Astrocyte (in vitro differentiated cells and primary cell): ENCODE measurements around the gene C14orf93. TPM values are rescaled to one million over a fixed set of nuclear protein-coding genes. Genes with fewer than 3 reads are reported as not detected.

ENCODE experiments used
- DNase-seq: peaks from one replicate; pipeline ENCODE4 v3.0.0-alpha.2; 2010; ENCODE audit warnings: low read depth
- FAIRE-seq: peaks from 2 replicates; lab custom pipeline; 2011; peaks lifted over from hg19 to GRCh38; lab: Jason Lieb, UNC
- H2AFZ ChIP-seq: 2 replicates; pipeline ENCODE4 v1.6.0; 2012; ENCODE audit warnings: low read depth, low read length, inconsistent platforms
- H3K27ac ChIP-seq: 2 replicates; pipeline ENCODE4 v1.5.1; 2011; ENCODE audit warnings: low read depth, low read length, inconsistent platforms
- H3K27me3 ChIP-seq: 2 replicates; pipeline ENCODE4 v1.6.0; 2011; ENCODE audit warnings: low read length, inconsistent platforms; ENCODE audit not compliant: insufficient read depth
- H3K36me3 ChIP-seq: 2 replicates; pipeline ENCODE4 v1.5.1; 2011; ENCODE audit warnings: low read length, inconsistent platforms; ENCODE audit not compliant: insufficient read depth
- H3K4me1 ChIP-seq: 2 replicates; pipeline ENCODE4 v1.5.1; 2011; ENCODE audit warnings: low read length, inconsistent platforms; ENCODE audit not compliant: insufficient read depth
- H3K4me2 ChIP-seq: 2 replicates; pipeline ENCODE4 v1.6.0; 2012; ENCODE audit warnings: low read length, inconsistent platforms
- H3K4me3 ChIP-seq: 2 replicates; pipeline ENCODE4 v1.5.1; 2011; ENCODE audit warnings: low read depth, mild to moderate bottlenecking, low read length, inconsistent platforms; ENCODE audit not compliant: insufficient read depth
- H3K79me2 ChIP-seq: 2 replicates; pipeline ENCODE4 v1.6.0; 2012; ENCODE audit warnings: mild to moderate bottlenecking, low read length, inconsistent platforms; ENCODE audit not compliant: insufficient read depth
- H3K9ac ChIP-seq: 2 replicates; pipeline ENCODE4 v1.6.0; 2012; ENCODE audit warnings: mild to moderate bottlenecking, low read length, inconsistent platforms
- H3K9me3 ChIP-seq: 2 replicates; pipeline ENCODE4 v1.5.1; 2012; ENCODE audit warnings: low read depth, mild to moderate bottlenecking, low read length, inconsistent platforms; ENCODE audit not compliant: insufficient read depth
- H4K20me1 ChIP-seq: 2 replicates; pipeline ENCODE4 v1.6.0; 2012; ENCODE audit warnings: low read length, inconsistent platforms; ENCODE audit not compliant: insufficient read depth
- H3K27ac Mint-ChIP-seq: one replicate; pipeline ENCODE4 v1.8.0; 2021; ENCODE audit warnings: mild to moderate bottlenecking, mixed read lengths; ENCODE audit not compliant: unreplicated experiment
- H3K27me3 Mint-ChIP-seq: one replicate; pipeline ENCODE4 v1.8.0; 2021; ENCODE audit warnings: low read depth, mixed read lengths; ENCODE audit not compliant: unreplicated experiment
- H3K36me3 Mint-ChIP-seq: one replicate; pipeline ENCODE4 v1.8.0; 2021; ENCODE audit warnings: low read depth, mixed read lengths; ENCODE audit not compliant: unreplicated experiment
- H3K4me1 Mint-ChIP-seq: one replicate; pipeline ENCODE4 v1.8.0; 2021; ENCODE audit warnings: low read depth, mixed read lengths; ENCODE audit not compliant: unreplicated experiment
- H3K4me3 Mint-ChIP-seq: one replicate; pipeline ENCODE4 v1.8.0; 2021; ENCODE audit warnings: mild to moderate bottlenecking, moderate library complexity, mixed read lengths; ENCODE audit not compliant: unreplicated experiment
- H3K9me3 Mint-ChIP-seq: one replicate; pipeline ENCODE4 v1.8.0; 2021; ENCODE audit warnings: mild to moderate bottlenecking, mixed read lengths; ENCODE audit not compliant: unreplicated experiment
- CTCF ChIP-seq: IDR thresholded peaks from 2 replicates; pipeline ENCODE4 v1.5.1; 2011; ENCODE audit warnings: low read depth, mild to moderate bottlenecking, inconsistent platforms, low read length, moderate library complexity; ENCODE audit not compliant: insufficient read depth
- EZH2 ChIP-seq: IDR thresholded peaks from 2 replicates; pipeline ENCODE4 v1.6.1; 2012; ENCODE audit warnings: mild to moderate bottlenecking, low read length, inconsistent platforms; ENCODE audit not compliant: insufficient read depth
- total RNA-seq: library from RNA; stranded (reverse); gene quantifications from 2 replicates; pipeline ENCODE4 v1.2.1, GENCODE V29; 2021

The C14orf93 gene
- total RNA-seq, 1 donor from 2014 or later = 3.6 TPM

GRCh38 chr14:23021434-23021833, 11.5 kb upstream of the C14orf93 start:
- peaks cover 28% of the 10 kb centered on the region for H4K20me1 ChIP-seq
- H3K4me1 Mint-ChIP-seq = peaks cover 13% of the 10 kb centered on the region

GRCh38 chr14:23020143-23021128, 10.5 kb upstream of the C14orf93 start:
- Mint-ChIP-seq H3K4me3 (no peak overlapping the region), H3K36me3 (peaks cover 10% of the 10 kb centered on the region), H3K9me3 (no peaks in the 10 kb centered on the region), H3K4me1 (peaks cover 9% of the 10 kb centered on the region), H3K27me3 (no peaks in the 10 kb centered on the region), H3K27ac (no peak overlapping the region)
- FAIRE-seq (no peak), DNase-seq (no peak)
- H3K79me2 ChIP-seq = no peaks in the 10 kb centered on the region
- H3K27ac ChIP-seq = no peak overlapping the region
- no peaks in the 10 kb centered on the region for H3K9me3 ChIP-seq
- H3K4me1 ChIP-seq = peaks cover 6% of the 10 kb centered on the region
- H3K36me3 ChIP-seq = peaks cover 1% of the 10 kb centered on the region
- H3K4me3 ChIP-seq = no peak overlapping the region
- H4K20me1 ChIP-seq = peaks cover 18% of the 10 kb centered on the region
- no peak overlapping the region for H2AFZ ChIP-seq
- TF ChIP-seq CTCF (no peak), EZH2 (no peak)
- H3K9ac ChIP-seq = no peak overlapping the region
- H3K4me2 ChIP-seq = no peak overlapping the region
- no peaks in the 10 kb centered on the region for H3K27me3 ChIP-seq

More at GRCh38 chr14:23021434-23021833, 11.5 kb upstream of the C14orf93 start:
- peaks cover 8% of the 10 kb centered on the region for H3K4me1 ChIP-seq
- no peak overlapping the region for H3K27ac Mint-ChIP-seq
- peaks cover 11% of the 10 kb centered on the region for H3K36me3 ChIP-seq
- no peak overlapping the region for H3K27ac ChIP-seq
- no peaks in the 10 kb centered on the region for H3K27me3 ChIP-seq
- H3K9ac ChIP-seq = no peak overlapping the region
- DNase-seq (no peak), FAIRE-seq (no peak)
- no peak overlapping the region for H2AFZ ChIP-seq
- TF ChIP-seq CTCF (no peak), EZH2 (no peak)
- H3K4me3 ChIP-seq = no peak overlapping the region
- H3K79me2 ChIP-seq = no peaks in the 10 kb centered on the region
- peaks cover 18% of the 10 kb centered on the region for H3K36me3 Mint-ChIP-seq
- no peak overlapping the region for H3K4me3 Mint-ChIP-seq
- H3K9me3 ChIP-seq = no peaks in the 10 kb centered on the region
- H3K4me2 ChIP-seq = no peak overlapping the region
- H3K9me3 Mint-ChIP-seq = no peaks in the 10 kb centered on the region
- H3K27me3 Mint-ChIP-seq = no peaks in the 10 kb centered on the region

GRCh38 chr14:23018107-23018506, 8.2 kb upstream of the C14orf93 start:
- FAIRE-seq = no peak
- H3K36me3 ChIP-seq = no peaks in the 10 kb centered on the region
- H4K20me1 ChIP-seq = peaks cover 4% of the 10 kb centered on the region
- no peak overlapping the region for H3K9ac ChIP-seq
- H3K27ac ChIP-seq = no peak overlapping the region
- H3K27ac Mint-ChIP-seq = no peak overlapping the region
- H3K4me1 ChIP-seq = no peaks in the 10 kb centered on the region
- no peak overlapping the region for H3K4me2 ChIP-seq
- H3K9me3 ChIP-seq = no peaks in the 10 kb centered on the region
- H3K4me3 Mint-ChIP-seq = no peak overlapping the region
- no peak for TF ChIP-seq CTCF
- H3K9me3 Mint-ChIP-seq = no peaks in the 10 kb centered on the region
- no peak overlapping the region for H3K4me3 ChIP-seq
- no peaks in the 10 kb centered on the region for H3K27me3 Mint-ChIP-seq
- no peaks in the 10 kb centered on the region for H3K79me2 ChIP-seq
- H3K4me1 Mint-ChIP-seq = no peaks in the 10 kb centered on the region
- no peak overlapping the region for H2AFZ ChIP-seq
- no peaks in the 10 kb centered on the region for H3K27me3 ChIP-seq
- no peak for DNase-seq
- peaks cover 2% of the 10 kb centered on the region for H3K36me3 Mint-ChIP-seq
